22Rv1 (cell line): ENCODE data around the gene KCNN2.

Experiments
- H3K27ac ChIP-seq: fragments of 450-650 bp; 2 replicates; pipeline ENCODE4 v1.5.1; 2017
- ZFX ChIP-seq: fragments of 450-650 bp; IDR thresholded peaks from 2 replicates; pipeline ENCODE4 v1.6.1; 2017; ENCODE audit warnings: antibody characterized with exemption, borderline replicate concordance
- TF ChIP-seq, protein P1 (sequence below): fragments of 450-650 bp; IDR thresholded peaks from 2 replicates; pipeline ENCODE4 v1.5.1; 2017; ENCODE audit warnings: mild to moderate bottlenecking

Gene KCNN2

DNA sequence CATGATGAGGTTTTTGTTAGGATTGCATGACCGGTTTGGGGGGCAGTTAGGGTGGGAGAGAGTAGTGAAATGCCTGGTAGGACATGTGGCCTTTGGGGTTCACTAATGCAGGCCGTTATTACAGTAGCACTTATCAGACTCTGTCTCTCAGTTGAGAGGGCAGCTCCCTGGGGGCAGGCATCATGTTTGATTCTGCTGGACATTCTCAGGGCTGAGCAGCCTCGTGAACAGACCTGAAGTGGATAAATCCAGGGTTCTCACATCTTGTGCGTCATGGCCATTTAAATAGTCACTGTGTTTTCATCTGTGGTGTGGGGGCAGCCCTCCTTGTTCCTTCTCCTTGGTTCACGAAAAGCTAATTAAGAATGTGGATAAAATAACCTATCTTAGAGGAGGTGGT lies 18.9 kb downstream of the KCNN2 start:
- TF ChIP-seq, protein P1, sequence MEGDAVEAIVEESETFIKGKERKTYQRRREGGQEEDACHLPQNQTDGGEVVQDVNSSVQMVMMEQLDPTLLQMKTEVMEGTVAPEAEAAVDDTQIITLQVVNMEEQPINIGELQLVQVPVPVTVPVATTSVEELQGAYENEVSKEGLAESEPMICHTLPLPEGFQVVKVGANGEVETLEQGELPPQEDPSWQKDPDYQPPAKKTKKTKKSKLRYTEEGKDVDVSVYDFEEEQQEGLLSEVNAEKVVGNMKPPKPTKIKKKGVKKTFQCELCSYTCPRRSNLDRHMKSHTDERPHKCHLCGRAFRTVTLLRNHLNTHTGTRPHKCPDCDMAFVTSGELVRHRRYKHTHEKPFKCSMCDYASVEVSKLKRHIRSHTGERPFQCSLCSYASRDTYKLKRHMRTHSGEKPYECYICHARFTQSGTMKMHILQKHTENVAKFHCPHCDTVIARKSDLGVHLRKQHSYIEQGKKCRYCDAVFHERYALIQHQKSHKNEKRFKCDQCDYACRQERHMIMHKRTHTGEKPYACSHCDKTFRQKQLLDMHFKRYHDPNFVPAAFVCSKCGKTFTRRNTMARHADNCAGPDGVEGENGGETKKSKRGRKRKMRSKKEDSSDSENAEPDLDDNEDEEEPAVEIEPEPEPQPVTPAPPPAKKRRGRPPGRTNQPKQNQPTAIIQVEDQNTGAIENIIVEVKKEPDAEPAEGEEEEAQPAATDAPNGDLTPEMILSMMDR = no peak
- no peak for TF ChIP-seq ZFX
- H3K27ac ChIP-seq = no peak overlapping the region

DNA sequence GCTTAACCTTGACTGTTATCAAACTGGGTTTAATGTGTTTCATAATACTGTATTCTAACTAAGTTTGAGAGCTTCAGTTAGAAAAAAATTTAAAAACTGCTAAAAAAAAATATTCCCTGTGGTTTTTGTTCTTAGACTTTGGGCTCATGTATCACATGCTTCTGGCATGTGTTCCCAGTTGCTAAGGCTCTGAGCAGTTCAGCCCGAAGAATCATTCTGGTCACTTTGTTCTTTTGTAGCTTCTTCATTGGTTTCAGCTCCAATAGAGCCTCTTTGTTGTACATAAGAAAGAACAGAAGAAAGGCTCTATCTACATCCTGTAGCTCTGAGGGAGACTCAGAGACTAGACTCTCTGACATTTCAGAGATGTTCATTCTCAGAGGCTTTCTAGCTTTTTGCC lies 25.6 kb downstream of the KCNN2 start:
- no peak overlapping the region for H3K27ac ChIP-seq
- TF ChIP-seq, protein P1 = no peak
- TF ChIP-seq ZFX = no peak

DNA sequence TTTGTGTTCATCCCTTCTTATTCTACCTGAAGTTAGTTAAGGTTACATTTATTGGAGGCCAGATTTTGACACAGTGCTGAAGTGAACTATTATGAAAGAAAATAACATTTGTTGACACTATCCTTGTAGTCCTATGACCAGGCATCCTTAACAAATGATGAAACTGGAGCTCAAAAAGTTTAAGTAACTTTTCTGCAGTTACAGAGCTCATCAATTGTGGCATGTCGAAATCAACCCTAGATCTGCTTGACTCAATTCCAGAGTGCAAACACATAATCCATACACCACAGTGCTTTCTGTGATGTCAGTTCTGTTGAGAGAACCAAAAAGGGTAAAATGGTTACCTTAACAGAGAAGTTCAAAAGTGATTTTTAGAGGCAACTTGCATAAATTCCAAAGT lies 28.6 kb downstream of the KCNN2 start:
- H3K27ac ChIP-seq = no peak overlapping the region
- TF ChIP-seq ZFX = no peak
- TF ChIP-seq, protein P1 = no peak

DNA sequence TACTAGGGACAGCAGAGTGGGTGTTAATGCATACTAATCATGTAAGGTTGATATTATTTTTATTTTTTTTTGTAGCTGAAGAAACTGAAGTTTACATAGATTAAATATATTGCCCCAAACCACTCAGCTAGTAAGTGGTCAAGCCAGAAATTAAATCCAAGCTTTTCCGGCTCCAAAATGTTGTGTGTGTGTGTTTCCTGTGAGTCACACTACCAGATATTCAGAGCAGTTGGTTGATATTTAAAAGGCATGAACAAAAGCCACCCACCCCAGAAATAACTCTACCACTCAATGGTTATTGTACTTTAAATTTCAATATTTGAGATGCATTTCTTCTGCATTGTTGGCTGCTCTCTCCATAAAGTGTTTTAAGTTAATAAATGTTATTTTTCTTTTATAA lies 29.5 kb downstream of the KCNN2 start:
- TF ChIP-seq, protein P1 = no peak
- no peak for TF ChIP-seq ZFX
- H3K27ac ChIP-seq = no peak overlapping the region

DNA sequence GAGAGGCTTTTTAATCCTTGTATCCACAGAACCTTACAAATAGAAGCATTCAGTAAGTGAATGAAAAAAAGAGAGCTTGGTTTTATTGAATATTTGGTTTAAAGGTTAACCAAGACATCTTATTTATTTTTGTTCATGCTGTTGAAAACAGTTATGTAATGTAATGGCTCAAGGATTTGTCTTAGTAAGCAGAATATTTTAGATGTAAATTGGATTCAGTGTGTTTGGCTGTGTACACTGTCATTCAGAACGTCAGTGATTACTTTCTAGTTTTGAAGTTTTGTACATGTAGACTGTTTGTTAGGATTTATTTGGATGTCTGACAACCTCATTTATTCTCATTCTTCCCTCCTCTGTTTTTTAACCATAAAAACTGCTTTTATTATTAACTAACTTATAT lies 31.3 kb downstream of the KCNN2 start:
- no peak overlapping the region for H3K27ac ChIP-seq
- TF ChIP-seq, protein P1 = no peak
- TF ChIP-seq ZFX = no peak

DNA sequence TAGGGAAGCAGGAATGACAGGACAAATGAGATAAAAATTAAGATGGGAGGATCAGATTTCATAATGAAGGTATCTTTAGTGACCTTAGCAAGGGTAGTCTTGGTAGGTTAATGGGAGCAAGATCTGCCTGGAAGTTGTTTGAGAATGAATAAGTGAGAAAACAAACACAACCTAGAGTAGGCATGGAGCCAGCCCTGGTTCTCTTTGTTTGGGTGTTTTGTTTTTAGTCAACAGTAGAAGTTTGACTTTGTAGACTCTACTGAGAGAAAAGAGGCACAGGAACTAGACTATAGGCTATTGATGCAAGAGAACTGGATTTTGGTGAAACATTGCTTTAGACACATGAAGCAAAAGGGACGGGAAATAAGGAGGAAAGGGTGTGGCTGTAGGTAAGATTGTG lies 40.3 kb downstream of the KCNN2 start:
- no peak overlapping the region for H3K27ac ChIP-seq
- TF ChIP-seq, protein P1 = no peak
- TF ChIP-seq ZFX = no peak

DNA sequence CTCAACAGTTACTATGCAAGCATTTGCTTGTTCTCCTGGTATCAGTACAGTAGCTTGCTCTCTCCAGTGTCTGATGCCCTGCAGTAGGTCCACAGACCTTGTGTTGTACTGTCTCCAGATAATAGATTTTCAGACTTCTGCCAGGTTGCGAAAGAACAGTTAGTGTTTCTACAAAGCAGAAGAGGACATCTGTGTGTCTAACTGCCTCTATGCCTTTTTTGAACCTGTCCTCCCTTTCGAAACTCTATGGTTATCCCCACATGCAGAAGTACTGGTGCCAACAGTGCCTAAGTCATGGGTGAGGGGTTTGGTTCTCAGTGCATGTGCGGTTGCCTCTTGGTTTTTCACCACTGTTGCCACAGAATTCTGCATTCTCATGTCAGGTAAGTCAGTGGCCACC lies 45.9 kb downstream of the KCNN2 start:
- TF ChIP-seq ZFX = no peak
- TF ChIP-seq, protein P1 = no peak
- no peak overlapping the region for H3K27ac ChIP-seq
